Renal cortical epithelial cell (primary cell): ENCODE data around the gene XIRP1. TPM values are rescaled to one million over a fixed set of nuclear protein-coding genes. Genes with fewer than 3 reads are reported as not detected.
"Not testable (repeated sequence)": the region's sequence is repeated elsewhere in the genome, so short reads cannot be mapped to it uniquely, and the experiment has no call there.

Experiments used
- DNase-seq: peaks from one replicate; pipeline ENCODE4 v3.0.0-alpha.2; 2011; ENCODE audit warnings: low read depth
- total RNA-seq: library from RNA; depleted of rRNA; stranded (reverse); fragments of >200 nt; gene quantifications from 2 replicates; pipeline ENCODE4 v1.2.3, GENCODE V29; 2014

XIRP1 gene, protein sequence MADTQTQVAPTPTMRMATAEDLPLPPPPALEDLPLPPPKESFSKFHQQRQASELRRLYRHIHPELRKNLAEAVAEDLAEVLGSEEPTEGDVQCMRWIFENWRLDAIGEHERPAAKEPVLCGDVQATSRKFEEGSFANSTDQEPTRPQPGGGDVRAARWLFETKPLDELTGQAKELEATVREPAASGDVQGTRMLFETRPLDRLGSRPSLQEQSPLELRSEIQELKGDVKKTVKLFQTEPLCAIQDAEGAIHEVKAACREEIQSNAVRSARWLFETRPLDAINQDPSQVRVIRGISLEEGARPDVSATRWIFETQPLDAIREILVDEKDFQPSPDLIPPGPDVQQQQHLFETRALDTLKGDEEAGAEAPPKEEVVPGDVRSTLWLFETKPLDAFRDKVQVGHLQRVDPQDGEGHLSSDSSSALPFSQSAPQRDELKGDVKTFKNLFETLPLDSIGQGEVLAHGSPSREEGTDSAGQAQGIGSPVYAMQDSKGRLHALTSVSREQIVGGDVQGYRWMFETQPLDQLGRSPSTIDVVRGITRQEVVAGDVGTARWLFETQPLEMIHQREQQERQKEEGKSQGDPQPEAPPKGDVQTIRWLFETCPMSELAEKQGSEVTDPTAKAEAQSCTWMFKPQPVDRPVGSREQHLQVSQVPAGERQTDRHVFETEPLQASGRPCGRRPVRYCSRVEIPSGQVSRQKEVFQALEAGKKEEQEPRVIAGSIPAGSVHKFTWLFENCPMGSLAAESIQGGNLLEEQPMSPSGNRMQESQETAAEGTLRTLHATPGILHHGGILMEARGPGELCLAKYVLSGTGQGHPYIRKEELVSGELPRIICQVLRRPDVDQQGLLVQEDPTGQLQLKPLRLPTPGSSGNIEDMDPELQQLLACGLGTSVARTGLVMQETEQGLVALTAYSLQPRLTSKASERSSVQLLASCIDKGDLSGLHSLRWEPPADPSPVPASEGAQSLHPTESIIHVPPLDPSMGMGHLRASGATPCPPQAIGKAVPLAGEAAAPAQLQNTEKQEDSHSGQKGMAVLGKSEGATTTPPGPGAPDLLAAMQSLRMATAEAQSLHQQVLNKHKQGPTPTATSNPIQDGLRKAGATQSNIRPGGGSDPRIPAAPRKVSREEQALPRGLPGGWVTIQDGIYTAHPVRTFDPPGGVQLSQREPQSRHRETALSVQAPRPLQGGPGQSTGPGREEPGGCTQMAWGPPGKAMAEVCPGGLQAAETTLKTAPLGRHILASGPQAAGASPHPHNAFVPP (N-terminal part only)
- total RNA-seq = not detected in 2 replicates

DNA sequence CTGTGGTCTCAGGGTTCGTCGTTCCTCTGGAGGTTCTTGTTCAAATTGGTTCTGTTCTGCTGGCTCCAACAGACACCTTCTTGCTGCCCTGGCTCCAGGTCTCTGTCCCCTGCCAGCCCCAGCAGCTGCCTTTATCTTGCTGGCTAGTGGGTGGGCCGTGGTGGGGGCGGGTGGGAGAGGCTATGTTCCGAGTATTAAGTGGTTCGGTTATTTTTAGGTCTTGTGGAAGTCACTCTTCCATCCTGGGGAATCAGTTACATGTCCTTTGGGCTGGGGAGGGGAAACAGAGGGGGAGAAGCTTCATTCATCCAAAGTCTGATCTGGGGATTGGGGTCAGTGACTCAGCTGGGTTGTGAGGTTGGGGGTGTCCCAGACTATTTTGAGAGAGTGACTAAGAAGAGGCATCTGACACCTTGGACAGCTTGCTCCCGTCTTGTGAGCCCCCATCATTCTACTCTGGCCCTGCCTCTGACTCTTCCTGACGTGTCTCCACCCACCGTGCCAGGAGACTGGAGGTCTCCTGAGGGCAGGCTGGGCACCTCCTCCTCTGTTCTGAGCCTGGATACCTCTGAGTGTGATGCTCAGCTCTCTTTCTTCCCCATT, at the start of gene XIRP1:
XIRP1 (minus strand) TSS at position 106 of the 603 bp plus-strand sequence. CDS start 3,150 bp downstream, outside the sequence.
- no peak for DNase-seq

DNA sequence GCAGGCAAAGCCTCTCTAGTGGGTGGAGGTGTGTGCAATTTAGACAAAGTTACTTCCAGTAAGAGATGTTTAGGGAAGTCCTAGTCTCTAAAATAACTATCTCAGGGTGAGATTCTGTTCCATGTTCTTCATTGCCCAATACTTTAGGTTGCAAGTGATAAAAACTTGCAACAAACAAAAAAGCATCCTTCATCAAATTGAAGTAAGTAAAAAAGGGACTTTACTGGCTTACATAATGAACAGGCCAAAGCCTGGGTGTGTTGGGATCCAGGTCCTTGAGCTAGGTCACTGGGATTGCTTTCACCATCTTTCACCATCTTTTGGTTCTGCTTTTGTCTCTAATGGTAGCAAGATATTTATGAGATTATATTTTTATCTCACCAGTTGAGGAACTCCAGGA, 49.2 kb upstream of the XIRP1 start:
- no peak for DNase-seq

DNA sequence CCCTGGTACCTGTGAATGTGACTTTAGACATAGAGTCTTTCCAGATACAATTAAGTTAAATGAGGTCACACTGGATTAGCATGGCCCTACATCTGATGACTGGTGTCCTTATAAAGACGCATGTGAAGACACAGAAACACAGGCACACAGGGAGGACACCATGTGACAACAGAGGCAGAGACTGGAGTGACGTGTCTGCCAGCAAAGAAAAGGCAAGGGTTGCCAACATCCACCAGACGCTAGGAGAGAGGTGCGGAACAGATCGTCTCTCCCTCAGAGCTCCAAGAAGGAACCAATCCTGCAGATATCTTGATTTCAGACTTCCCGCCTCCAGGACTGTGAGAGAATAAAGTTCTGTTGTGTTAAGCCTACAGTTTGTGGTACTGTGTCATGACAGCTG, 44.6 kb upstream of the XIRP1 start:
- DNase-seq = no peak

DNA sequence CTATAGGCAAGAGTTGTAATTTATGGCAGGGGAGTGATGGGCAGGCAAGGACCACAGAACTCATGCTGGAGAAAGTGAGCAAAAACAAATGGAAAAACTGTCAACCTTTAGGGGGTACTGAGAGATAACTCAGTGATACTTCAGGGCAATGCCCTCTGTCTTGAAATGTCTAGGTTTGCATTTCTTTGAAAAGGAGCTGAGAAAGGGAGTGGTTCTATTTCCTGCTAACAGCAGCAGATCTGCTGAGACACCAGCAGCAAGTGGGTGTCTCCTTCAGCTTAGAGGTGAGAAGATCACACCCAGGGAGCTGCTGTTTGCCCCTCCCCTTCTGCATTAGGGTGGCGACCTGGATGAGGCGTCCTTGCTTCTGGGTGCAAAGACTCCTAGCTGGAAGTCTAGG, 42.3 kb upstream of the XIRP1 start:
- DNase-seq = no peak

DNA sequence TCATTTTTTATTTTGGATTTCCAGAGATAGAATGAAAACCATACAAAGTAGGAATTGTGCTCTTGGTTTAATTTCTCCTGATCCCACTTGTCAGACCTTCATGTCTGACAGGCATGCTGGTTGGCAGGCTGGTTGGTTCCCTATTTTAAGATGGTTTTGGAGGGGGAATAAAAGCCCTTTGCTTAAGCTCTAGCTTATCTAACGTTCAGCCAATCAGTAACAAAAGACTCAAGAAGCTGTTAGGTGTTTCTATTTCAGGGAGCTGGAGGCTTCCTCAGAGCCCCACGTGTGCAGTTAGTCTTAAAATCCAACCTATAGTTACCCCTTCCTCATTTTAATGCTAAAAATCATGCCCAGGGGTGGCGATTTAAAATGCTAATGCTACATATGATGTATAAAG, 40.5 kb upstream of the XIRP1 start:
- no peak for DNase-seq

DNA sequence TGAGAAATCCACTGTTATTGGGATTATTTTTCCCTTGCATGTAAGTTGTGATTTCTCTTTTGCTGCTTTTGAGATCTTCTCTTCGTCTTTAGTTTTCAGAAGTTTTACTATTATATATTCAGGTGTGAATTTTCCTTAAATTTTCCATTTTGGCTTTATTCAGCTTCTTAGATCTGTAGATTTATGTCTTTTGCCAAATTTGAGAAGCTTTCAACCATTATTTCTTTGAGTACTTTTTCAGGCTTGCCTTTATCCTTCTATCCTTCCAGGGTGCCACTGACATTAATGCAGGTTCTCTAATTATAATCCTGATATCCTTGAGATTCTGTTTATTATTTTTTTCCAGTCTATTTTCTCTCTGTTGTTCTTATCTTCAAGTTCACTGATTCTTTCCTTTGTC, 38.1 kb upstream of the XIRP1 start:
- DNase-seq = no peak

DNA sequence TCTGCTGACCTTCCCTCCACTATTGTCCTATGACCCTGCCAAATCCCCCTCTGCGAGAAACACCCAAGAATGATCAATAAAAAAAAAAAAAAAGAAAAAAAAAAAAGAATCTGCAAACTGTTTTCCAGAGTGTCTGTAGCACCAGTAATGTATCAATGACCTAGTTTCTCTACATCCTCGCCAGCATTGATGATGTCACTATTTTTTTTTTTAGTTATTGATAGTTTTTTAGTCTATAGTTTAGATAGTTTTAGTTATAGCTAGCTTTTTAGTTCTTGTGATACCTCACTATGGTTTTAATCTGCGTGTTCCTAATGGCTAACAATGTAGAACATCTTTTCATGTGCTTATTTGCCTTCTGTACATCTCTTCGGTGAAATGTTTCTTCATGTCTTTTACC, 36.1 kb upstream of the XIRP1 start:
- DNase-seq = no peak

DNA sequence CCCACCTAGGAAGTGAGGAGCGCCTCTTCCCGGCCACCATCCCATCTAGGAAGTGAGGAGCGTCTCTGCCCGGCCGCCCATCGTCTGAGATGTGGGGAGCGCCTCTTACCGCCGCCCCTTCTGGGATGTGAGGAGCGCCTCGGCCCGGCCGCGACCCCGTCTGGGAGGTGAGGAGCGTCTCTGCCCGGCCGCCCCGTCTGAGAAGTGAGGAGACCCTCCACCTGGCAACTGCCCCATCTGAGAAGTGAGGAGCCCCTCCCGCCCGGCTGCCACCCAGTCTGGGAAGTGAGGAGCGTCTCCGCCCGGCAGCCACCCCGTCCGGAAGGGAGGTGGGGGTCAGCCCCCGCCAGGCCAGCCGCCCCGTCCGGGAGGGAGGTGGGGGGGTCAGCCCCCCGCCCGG, 35.2 kb upstream of the XIRP1 start:
- DNase-seq = not testable (repeated sequence)

DNA sequence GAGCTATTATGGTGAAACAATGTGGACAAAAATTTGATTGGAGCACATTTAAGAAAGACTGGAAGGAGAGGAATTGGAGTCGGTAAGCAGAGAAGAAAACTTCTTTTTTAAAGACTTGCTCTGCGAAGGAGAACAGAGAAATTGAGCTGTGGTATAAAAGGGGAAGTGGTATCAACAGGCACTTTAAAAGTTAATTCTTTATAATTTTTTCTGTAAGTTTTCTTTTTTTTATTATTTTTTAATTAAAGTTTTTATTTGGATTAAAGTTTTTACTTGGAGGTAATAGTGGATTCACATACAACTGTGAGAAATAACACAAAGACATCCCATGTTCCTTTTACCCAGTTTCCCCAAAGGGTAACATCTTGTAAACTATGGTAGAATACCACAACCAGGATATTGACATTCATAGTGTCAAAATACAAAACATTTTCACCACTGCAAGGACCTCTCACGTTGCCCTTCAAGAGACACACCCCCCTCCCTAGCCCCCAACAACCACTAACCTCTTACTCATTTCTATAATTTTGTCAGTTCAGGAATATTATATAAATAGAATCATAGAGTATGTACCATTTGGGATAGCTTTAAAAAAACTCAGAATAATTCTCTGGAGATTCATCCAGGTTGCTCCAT, 33.8 kb upstream of the XIRP1 start:
- DNase-seq = no peak

DNA sequence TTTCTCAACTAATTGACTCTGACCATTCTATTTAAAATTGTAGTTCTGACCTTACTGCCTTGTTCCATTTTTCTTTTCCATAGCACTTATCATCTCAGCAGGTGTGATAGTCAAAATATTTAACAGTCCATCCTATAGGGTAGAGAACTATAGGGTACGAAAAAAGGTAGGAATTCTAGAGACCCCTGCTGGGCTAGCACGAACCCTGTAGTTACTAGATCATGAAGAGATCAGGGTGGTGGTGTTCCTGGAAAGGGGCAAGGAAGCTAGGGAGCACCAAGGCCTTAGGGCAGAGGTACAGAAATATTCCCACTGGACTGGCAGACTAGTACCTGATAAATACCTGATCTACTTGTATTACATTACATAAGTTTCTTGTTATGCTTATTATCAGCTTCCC, 31.9 kb upstream of the XIRP1 start:
- no peak for DNase-seq

DNA sequence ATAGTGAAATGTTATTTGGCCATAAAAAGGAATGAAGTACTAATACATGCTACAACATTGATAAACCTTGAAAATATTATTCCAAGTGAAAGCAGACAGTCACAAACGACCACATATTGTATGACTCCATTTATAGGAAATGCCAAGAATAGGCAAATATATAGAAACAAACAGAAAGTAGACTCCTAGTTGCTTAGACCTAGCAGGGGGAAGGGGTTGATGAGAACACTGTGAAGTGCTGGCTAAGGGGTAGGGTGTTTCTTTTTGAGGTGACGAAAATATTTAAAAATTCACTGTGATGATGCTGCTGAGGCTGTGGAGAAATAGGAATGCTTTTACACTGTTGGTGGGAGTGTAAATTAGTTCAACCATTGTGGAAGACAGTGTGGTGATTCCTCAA, 30.5 kb upstream of the XIRP1 start:
- no peak for DNase-seq

DNA sequence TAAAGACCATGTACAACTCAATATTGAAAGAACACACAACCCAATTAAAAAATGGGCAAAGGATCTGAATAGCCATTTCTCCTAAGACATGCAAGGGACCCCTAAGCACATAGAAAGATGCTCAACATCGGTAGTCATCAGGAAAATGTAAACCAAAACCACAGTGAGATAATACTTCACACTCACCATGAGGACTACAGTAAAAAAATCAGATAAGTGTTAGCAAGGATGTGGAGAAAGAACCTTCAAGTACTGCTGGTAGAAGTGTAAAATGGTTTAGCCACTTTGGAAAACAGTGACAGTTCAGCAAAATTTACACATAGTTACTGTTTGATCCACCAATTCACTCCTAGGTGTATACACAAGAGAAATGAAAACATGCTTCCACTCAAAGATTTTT, 30.1 kb upstream of the XIRP1 start:
- no peak for DNase-seq

DNA sequence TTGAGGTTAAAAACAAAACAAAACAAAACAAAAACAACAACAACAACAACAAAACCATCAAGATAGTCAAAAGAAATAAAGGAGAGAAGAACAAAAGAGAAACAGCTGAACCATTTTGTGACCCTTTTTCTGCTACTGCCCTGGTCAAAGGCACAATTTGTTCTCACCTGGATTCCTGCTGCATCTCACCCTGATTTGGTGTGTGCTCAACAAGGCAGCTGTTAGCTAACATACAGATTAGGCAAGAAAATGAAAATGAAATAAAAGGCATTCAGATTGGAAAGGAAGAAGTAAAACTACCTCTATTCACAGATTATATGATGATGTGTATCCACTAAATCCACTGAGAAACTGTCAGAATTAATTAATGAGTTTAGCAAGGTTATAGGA, 28.7 kb upstream of the XIRP1 start:
- DNase-seq = no peak

DNA sequence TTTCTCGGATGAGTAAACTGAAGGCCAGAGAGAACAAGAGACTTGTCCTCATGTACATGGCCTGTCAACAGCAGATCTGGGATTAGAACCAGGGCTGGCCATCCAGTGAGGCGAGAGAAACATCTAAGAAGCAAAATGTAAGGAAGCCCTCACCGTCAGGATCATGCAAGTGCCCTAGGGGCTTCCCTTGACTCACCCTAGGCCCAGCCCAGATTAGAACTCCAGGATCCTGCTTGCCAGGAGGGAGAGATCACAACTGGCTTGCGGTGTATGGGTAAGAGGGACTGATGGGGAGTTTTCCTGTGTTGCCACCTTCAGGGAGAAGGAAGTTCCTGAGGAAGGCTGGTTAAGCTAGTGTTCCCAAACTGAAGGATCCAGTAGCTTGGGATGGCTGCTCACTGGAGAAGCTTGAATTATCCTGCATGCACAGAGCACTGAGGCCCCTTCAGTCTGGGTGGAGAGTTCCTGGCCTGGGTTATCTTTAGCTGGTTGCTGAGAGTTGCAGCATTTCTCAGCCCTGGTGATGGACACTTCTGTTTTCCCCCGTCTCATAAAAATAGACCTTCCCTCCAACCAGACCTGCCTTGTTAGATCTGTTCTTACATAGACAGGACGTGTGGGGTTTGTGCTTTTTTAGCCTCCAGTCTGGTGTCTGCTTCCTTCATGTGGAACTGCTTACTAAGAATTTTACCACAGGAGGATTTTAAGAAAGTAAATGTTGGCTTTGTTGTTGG, 28.2 kb upstream of the XIRP1 start:
- no peak for DNase-seq

DNA sequence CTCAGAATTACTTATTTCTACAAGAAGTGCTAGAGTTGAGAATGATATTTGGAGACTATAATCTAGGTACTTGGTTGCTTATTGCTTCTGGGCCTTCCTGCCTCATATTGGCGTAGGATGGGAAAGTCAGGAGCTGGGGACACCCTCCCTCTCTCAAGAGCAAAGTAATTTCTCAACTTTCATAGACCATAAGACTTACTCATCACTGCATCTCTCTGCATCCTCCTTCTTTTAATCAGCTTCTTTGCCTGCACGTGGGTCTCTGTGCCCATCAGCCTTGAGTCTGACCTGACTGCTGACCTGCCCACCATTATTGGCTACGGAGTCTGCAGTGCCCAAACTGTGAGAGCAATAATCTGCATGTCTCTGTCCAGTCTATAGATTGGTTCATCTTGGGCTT, 27.3 kb upstream of the XIRP1 start:
- no peak for DNase-seq

DNA sequence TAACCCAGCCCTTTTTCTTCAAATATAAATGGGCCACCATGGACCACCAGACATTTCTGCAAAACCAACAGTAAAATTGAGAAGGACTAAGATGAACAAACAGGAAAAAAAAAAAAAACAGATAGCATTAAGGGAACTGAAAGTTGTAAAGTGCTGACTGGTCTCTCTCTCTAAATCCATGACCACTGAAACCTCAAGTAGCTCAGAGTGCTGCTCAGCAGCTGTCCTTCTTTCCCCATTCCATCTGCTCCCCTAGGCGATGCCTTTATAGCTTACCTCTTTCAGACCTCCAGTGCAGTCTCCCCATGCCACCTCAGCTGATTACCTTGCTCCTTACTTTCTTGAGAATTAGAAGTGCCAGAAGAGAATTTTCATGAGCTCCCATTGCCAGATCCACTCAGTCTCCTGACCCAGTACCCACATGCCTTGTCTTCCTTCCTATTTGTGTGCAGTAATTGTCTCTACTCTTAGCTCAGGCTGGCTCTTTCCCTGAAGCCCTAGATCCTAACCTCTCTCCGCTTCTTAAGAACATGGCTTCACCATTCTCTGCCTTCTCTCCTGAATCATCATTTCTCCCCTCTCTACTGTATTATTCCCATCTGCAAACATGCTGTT, 23.9 kb upstream of the XIRP1 start:
- no peak for DNase-seq

DNA sequence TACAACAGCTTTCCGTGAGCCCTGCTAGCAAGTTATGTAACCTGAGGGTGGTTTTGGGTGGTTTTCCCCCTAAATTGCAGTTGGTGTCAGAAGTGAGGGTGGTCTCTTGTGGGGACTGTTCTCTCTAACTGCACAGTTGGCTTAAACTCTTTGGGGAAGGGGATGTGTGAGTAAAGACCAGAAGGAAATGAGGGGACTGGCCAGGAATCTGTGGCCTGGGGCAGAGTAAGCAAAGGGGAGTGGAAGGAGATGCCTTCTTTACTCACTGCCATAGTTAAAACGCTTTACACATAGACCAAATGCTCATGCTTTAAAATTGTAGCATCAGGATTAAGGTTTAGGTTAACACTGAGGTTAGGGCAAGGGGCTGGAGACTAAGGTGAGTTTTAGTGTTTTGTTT, 21.2 kb upstream of the XIRP1 start:
- no peak for DNase-seq

DNA sequence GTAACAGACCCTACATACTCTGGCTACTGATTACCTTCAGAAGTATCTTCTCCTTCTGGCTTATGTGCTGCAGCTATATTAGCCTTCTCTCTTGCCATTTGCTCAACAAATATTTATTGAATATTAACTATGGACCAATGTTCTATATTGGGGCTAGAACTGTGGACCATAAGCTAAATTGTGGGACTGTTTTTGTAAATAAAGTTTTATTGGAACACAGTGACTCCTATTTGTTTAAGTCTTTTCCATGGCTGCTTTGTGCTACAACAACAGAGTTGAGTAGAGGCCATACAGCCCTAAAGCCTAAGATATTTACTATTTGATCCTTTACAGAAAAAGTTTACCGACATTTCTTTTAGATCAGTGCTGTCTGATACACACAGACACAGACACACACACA, 20.3 kb upstream of the XIRP1 start:
- no peak for DNase-seq

DNA sequence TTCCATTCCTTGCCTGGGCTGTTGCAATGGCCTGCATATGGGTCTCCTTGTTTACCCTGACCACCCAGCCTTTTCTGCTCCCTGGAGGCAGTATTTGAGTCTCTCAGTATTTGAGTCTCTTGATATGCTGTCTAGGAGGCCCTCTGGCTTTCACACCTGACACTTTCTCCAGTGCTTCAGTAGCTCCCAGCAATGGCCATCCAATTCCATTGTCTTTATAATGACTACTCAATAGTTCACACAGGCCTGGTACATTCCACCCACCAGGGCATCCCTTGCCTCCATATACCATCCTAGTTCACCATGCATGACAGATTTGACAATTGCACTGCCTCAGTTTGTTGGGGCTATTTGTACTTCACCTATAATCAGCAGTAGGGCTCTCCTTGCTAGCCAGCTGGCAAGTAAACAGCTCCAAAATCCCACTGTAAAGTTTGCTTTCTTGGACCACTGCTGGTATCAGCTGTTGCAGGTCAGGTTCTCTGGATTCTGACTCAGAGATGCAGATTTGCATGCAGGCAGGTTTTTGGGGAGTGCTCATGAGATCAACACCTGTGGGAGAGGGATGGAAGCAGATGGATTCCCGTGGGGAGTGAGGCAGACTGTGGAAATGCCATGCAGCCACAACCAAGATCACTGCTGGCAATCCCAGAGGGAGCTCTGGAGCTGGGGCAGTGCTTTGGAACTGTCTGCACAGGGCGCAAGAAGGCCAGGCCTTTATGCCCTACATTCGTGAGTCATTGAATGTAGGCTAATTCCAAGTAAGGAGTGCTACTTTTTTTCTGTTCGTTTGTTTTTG, 19.1 kb upstream of the XIRP1 start:
- no peak for DNase-seq
